GM12878 (cell line): ENCODE data around the gene FANCC. TPM values are rescaled to one million over a fixed set of nuclear protein-coding genes. Genes with fewer than 3 reads are reported as not detected.

Experiments used
- ATAC-seq: fragments of 200-7000 bp; cut with Tn5 transposase; 3 replicates; pipeline ENCODE4 v1.9.1; 2020; ENCODE audit warnings: mild to moderate bottlenecking, moderate library complexity
- BruUV-seq: library from RNA; stranded (reverse); fragments of 400-500 nt; replicated peaks from 2 replicates; lab custom pipeline; 2021; lab: Mats Ljungman, UMichigan
- CTCF ChIA-PET: fragments of 300-600 bp; sonication (Branson Sonifier 250); formaldehyde crosslinking; extraction: SDS; loops from one replicate; lab custom pipeline; 2021; ENCODE audit warnings: inconsistent platforms; lab: Yijun Ruan, JAX
- POLR2A ChIA-PET: fragments of 350-600 bp; formaldehyde crosslinking; extraction: SDS; loops from one replicate; lab custom pipeline; 2021; ENCODE audit warnings: inconsistent platforms; lab: Charles Lee
- RAD21 ChIA-PET: fragments of 300-600 bp; sonication (Branson Sonifier 250); formaldehyde crosslinking; loops from one replicate; lab custom pipeline; 2023; ENCODE audit warnings: antibody characterized with exemption; ENCODE audit not compliant: unreplicated experiment; lab: Charles Lee
- SMC1A ChIA-PET: fragments of 300-600 bp; sonication (Branson Sonifier 250); formaldehyde crosslinking; loops from one replicate; lab custom pipeline; 2023; ENCODE audit not compliant: unreplicated experiment, uncharacterized antibody; lab: Charles Lee
- DNase-seq: peaks from one replicate; pipeline ENCODE4 v3.0.0-alpha.2; 2011; ENCODE audit warnings: low read depth, low spot score
- FAIRE-seq: peaks from 3 replicates; lab custom pipeline; 2011; peaks lifted over from hg19 to GRCh38; lab: Jason Lieb, UNC
- H2AFZ ChIP-seq: 2 replicates; pipeline ENCODE4 v1.6.0; 2011; ENCODE audit warnings: low read depth, low read length, control low read depth; ENCODE audit not compliant: control insufficient read depth
- H3K27ac ChIP-seq: 2 replicates; pipeline ENCODE4 v1.5.1; 2011; ENCODE audit warnings: control low read depth; ENCODE audit not compliant: control insufficient read depth, insufficient read depth
- H3K27me3 ChIP-seq, 2 experiments: replicated peaks in 1 of 2; 2 replicates each; pipeline versions ENCODE4 v1.6.0 to v1.6.1; 2011; ENCODE audit warnings: low read length in 1 of 2; ENCODE audit not compliant: control insufficient read depth in 2 of 2, insufficient read depth in 2 of 2
- H3K36me3 ChIP-seq, 2 experiments: 2 replicates each; pipeline ENCODE4 v1.5.1; 2011; ENCODE audit warnings: low read length in 1 of 2; ENCODE audit not compliant: control insufficient read depth in 2 of 2, insufficient read depth in 2 of 2
- H3K4me1 ChIP-seq: 2 replicates; pipeline ENCODE4 v1.6.1; 2011; ENCODE audit warnings: mild to moderate bottlenecking, low read length, moderate library complexity, mixed read lengths; ENCODE audit not compliant: control insufficient read depth, insufficient read depth
- H3K4me2 ChIP-seq: 2 replicates; pipeline ENCODE4 v1.6.0; 2011; ENCODE audit warnings: control low read depth; ENCODE audit not compliant: control insufficient read depth, insufficient read depth
- H3K4me3 ChIP-seq: fragments of 200-600 bp; sonication (generic); 2 replicates; pipeline ENCODE4 v1.5.1; 2016
- H3K79me2 ChIP-seq: 2 replicates; pipeline ENCODE4 v1.6.0; 2011; ENCODE audit warnings: low read length; ENCODE audit not compliant: control insufficient read depth, insufficient read depth
- H3K9ac ChIP-seq: 2 replicates; pipeline ENCODE4 v1.8.0; 2011; ENCODE audit warnings: low read length, control low read depth, mixed read lengths; ENCODE audit not compliant: control insufficient read depth, insufficient read depth
- H3K9me3 ChIP-seq: replicated peaks from 3 replicates; pipeline ENCODE4 v1.5.1; 2011; ENCODE audit warnings: mild to moderate bottlenecking, low read length; ENCODE audit not compliant: control insufficient read depth, insufficient read depth
- H4K20me1 ChIP-seq: 2 replicates; pipeline ENCODE4 v1.6.0; 2011; ENCODE audit not compliant: control insufficient read depth, insufficient read depth
- CHD2 ChIP-seq: IDR thresholded peaks from 2 replicates; pipeline ENCODE4 v1.6.1; 2011; ENCODE audit warnings: low read depth, low read length, improper control_type of control experiment, borderline replicate concordance
- TARDBP ChIP-seq: IDR thresholded peaks from 2 replicates; pipeline ENCODE4 v1.6.1; 2016; ENCODE audit warnings: borderline replicate concordance
- WGBS: methylation state at CpG from one replicate; pipeline ENCODE4 v1.1.6; 2016; ENCODE audit warnings: low lambda C conversion rate; ENCODE audit not compliant: insufficient replicate concordance, insufficient coverage; ENCODE audit errors: missing lambda C conversion rate; 5-methylcytosine and 5-hydroxymethylcytosine counted together
- in situ Hi-C: fragments of 300-500 bp; cut with MboI; formaldehyde crosslinking; loops from 9 replicates; pipeline ENCODE4 v1.14.3; 2018; ENCODE audit warnings: mixed read lengths
- intact Hi-C: fragments of 100-400 bp; cut with micrococcal nuclease; formaldehyde crosslinking; loops from one replicate; pipeline ENCODE4 v1.14.2; 2022; ENCODE audit not compliant: unreplicated experiment
- polyA plus RNA-seq, 11 experiments: library from polyadenylated mRNA; depleted of rRNA in 4 of 11; unstranded in 6 of 11; stranded (reverse) in 5 of 11; fragments of >200 nt; fragmentation: Nextera tagmentation in 4 of 11; fragmentation: Illumina TruSeq in 1 of 11; extraction: Ambion mirVana in 4 of 11; extraction: Trizol in 1 of 11; gene quantifications; 1 replicate in 1 of 11; 2 replicates in 10 of 11; pipeline versions ENCODE4 v1.2.1 to v1.2.3, GENCODE V29; 2011 to 2016; ENCODE audit warnings: inconsistent platforms in 2 of 11, missing spikeins in 2 of 11, low read depth in 1 of 11
- total RNA-seq, 4 experiments: library from RNA; depleted of rRNA in 3 of 4; stranded (reverse); fragments of >200 nt in 3 of 4; fragmentation: Illumina TruSeq in 1 of 4; extraction: Trizol in 1 of 4; gene quantifications; 2 replicates each; pipeline versions ENCODE4 v1.2.1 to v1.2.3, GENCODE V29; 2013 to 2021
- TF ChIP-seq, protein P1 (sequence below): IDR thresholded peaks from 2 replicates; pipeline ENCODE4 v1.6.1; 2012; ENCODE audit warnings: mild to moderate bottlenecking, low read depth, low read length

Gene FANCC
- total and polyA plus RNA-seq, 10 of the 15 experiments (the other 5 are each of a cell fraction or from before 2014, with no cell fraction given), result 1.2 to 16.8 (median 10.5) TPM

- TF ChIP-seq, protein P1, sequence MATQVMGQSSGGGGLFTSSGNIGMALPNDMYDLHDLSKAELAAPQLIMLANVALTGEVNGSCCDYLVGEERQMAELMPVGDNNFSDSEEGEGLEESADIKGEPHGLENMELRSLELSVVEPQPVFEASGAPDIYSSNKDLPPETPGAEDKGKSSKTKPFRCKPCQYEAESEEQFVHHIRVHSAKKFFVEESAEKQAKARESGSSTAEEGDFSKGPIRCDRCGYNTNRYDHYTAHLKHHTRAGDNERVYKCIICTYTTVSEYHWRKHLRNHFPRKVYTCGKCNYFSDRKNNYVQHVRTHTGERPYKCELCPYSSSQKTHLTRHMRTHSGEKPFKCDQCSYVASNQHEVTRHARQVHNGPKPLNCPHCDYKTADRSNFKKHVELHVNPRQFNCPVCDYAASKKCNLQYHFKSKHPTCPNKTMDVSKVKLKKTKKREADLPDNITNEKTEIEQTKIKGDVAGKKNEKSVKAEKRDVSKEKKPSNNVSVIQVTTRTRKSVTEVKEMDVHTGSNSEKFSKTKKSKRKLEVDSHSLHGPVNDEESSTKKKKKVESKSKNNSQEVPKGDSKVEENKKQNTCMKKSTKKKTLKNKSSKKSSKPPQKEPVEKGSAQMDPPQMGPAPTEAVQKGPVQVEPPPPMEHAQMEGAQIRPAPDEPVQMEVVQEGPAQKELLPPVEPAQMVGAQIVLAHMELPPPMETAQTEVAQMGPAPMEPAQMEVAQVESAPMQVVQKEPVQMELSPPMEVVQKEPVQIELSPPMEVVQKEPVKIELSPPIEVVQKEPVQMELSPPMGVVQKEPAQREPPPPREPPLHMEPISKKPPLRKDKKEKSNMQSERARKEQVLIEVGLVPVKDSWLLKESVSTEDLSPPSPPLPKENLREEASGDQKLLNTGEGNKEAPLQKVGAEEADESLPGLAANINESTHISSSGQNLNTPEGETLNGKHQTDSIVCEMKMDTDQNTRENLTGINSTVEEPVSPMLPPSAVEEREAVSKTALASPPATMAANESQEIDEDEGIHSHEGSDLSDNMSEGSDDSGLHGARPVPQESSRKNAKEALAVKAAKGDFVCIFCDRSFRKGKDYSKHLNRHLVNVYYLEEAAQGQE, result no peak
- TF ChIP-seq TARDBP, result no peak
- 96% methylated on average over 6 of the region's 6 CpGs for WGBS
- FAIRE-seq (no peak), ATAC-seq (no peak), DNase-seq (no peak)
- Histone ChIP-seq H2AFZ (no peak overlapping the region), H3K27me3 (no peaks in the 10 kb centered on the region), H4K20me1 (no peaks in the 10 kb centered on the region), H3K79me2 (no peaks in the 10 kb centered on the region), H3K4me3 (no peak overlapping the region), H3K27ac (no peak overlapping the region), H3K4me2 (no peak overlapping the region), H3K9me3 (no peaks in the 10 kb centered on the region), H3K9ac (no peak overlapping the region), H3K4me1 (no peaks in the 10 kb centered on the region), H3K36me3 (peaks cover 3 to 6% of the 10 kb centered on the region in 2 experiments; a peak in 3 of 4 replicates)
- ChIA-PET RAD21 (no interaction called here), POLR2A (no interaction called here), SMC1A (interaction anchor here (1.0 kb wide), 1 partner anchor 9 kb away, joined by 3 read pairs; no protein-coding TSS in a partner anchor), CTCF (interaction anchor here (1.0 kb wide), 1 partner anchor 61 kb away, joined by 4 read pairs; no protein-coding TSS in a partner anchor)
- intact Hi-C loops, result no loop called here
- in situ Hi-C loops, result no loop called here
- BruUV-seq, result no TSS peak
These were observed 250.5 kb downstream of the FANCC start for GRCh38 chr9:95067057-95067456.

- WGBS, result 97% methylated on average over 8 of the region's 11 CpGs
- FAIRE-seq (no peak), ATAC-seq (no peak), DNase-seq (no peak)
- BruUV-seq, result no TSS peak
- Histone ChIP-seq H2AFZ (no peak overlapping the region), H3K9me3 (no peaks in the 10 kb centered on the region), H3K27me3 (no peaks in the 10 kb centered on the region), H3K4me2 (no peak overlapping the region), H3K4me3 (no peak overlapping the region), H3K27ac (no peak overlapping the region), H3K79me2 (no peaks in the 10 kb centered on the region), H3K4me1 (no peaks in the 10 kb centered on the region), H3K36me3 (peaks cover 4 to 7% of the 10 kb centered on the region in 2 experiments; a peak in 2 of 4 replicates), H4K20me1 (no peaks in the 10 kb centered on the region), H3K9ac (no peak overlapping the region)
- in situ Hi-C loops, result no loop called here
- ChIA-PET SMC1A (interaction anchor here (1.1 kb wide), 1 partner anchor 103 kb away, joined by 3 read pairs; no protein-coding TSS in a partner anchor), POLR2A (no interaction called here), RAD21 (no interaction called here), CTCF (interaction anchor here (0.7 to 1.2 kb wide), 2 partner anchors 18 to 127 kb away, joined by 3 read pairs; no protein-coding TSS in a partner anchor)
- no peak for TF ChIP-seq CHD2
- intact Hi-C loops, result no loop called here
These were observed 252.3 kb downstream of the FANCC start for GRCh38 chr9:95065224-95065623.
